HCT116 (cell line): ENCODE results near the gene GFER.

Experiments used
- CEBPB ChIP-seq: IDR thresholded peaks from 2 replicates; pipeline ENCODE4 v1.6.1; 2012; ENCODE audit warnings: low read depth
- EZH2phosphoT487 ChIP-seq: fragments of 200-600 bp; IDR thresholded peaks from 2 replicates; pipeline ENCODE4 v1.6.1; 2018; ENCODE audit warnings: antibody characterized with exemption, borderline replicate concordance
- JUND ChIP-seq: IDR thresholded peaks from 2 replicates; pipeline ENCODE4 v1.6.1; 2012
- POLR2A ChIP-seq: IDR thresholded peaks from 2 replicates; pipeline ENCODE4 v1.7.0; 2011; ENCODE audit warnings: borderline replicate concordance; ENCODE audit not compliant: insufficient read depth, insufficient read length; ENCODE audit errors: extremely low read depth
- POLR2AphosphoS5 ChIP-seq: IDR thresholded peaks from 2 replicates; pipeline ENCODE4 v1.6.1; 2011; ENCODE audit warnings: mild to moderate bottlenecking, low read depth, low read length, moderate library complexity
- RAD21 ChIP-seq: IDR thresholded peaks from 2 replicates; pipeline ENCODE4 v1.6.1; 2012; ENCODE audit warnings: low read depth, mild to moderate bottlenecking
- REST ChIP-seq: IDR thresholded peaks from 2 replicates; pipeline ENCODE4 v1.6.1; 2012; ENCODE audit warnings: low read depth
- SP1 ChIP-seq: IDR thresholded peaks from 2 replicates; pipeline ENCODE4 v1.6.1; 2012; ENCODE audit warnings: low read depth
- YY1 ChIP-seq: IDR thresholded peaks from 2 replicates; pipeline ENCODE4 v1.6.1; 2011; ENCODE audit warnings: low read length, low read depth, moderate library complexity, mild to moderate bottlenecking; ENCODE audit not compliant: insufficient replicate concordance; ENCODE audit errors: extremely low read depth
- TF ChIP-seq, protein P1 (sequence below), 3 experiments: fragments of 200-600 bp in 1 of 3; sonication (generic) in 1 of 3; IDR thresholded peaks in 2 of 3; conservative IDR thresholded peaks in 1 of 3; 2 replicates each; pipeline ENCODE4 v1.5.1; 2012 to 2017; ENCODE audit warnings: low read depth in 2 of 3, low read length in 2 of 3, antibody characterized with exemption in 1 of 3, borderline replicate concordance in 1 of 3, control low read depth in 1 of 3, mild to moderate bottlenecking in 1 of 3, mixed read lengths in 1 of 3, mixed run types in 1 of 3, moderate library complexity in 1 of 3; ENCODE audit not compliant: insufficient read depth in 1 of 3
- TF ChIP-seq, protein P2 (sequence below): IDR thresholded peaks from 2 replicates; pipeline ENCODE4 v1.6.1; 2012
- TF ChIP-seq, protein P3 (sequence below): IDR thresholded peaks from 2 replicates; pipeline ENCODE4 v1.6.1; 2012

GRCh38 chr16:2015117-2015946 lies 31.3 kb downstream of the GFER start:
- TF ChIP-seq RAD21: no peak
- TF ChIP-seq, protein P1, sequence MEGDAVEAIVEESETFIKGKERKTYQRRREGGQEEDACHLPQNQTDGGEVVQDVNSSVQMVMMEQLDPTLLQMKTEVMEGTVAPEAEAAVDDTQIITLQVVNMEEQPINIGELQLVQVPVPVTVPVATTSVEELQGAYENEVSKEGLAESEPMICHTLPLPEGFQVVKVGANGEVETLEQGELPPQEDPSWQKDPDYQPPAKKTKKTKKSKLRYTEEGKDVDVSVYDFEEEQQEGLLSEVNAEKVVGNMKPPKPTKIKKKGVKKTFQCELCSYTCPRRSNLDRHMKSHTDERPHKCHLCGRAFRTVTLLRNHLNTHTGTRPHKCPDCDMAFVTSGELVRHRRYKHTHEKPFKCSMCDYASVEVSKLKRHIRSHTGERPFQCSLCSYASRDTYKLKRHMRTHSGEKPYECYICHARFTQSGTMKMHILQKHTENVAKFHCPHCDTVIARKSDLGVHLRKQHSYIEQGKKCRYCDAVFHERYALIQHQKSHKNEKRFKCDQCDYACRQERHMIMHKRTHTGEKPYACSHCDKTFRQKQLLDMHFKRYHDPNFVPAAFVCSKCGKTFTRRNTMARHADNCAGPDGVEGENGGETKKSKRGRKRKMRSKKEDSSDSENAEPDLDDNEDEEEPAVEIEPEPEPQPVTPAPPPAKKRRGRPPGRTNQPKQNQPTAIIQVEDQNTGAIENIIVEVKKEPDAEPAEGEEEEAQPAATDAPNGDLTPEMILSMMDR (IDR thresholded peaks at IDR 0.05 in 2 of 3, conservative IDR thresholded peaks at IDR 0.05 in 1 of 3; ENCODE audit: borderline replicate concordance in 1 of 3, insufficient read depth in 1 of 3, low read depth in 2 of 3, low read length in 2 of 3): no peak
- no peak for TF ChIP-seq CEBPB
- no peak for TF ChIP-seq POLR2A
- no peak for TF ChIP-seq SP1
- TF ChIP-seq, protein P2, sequence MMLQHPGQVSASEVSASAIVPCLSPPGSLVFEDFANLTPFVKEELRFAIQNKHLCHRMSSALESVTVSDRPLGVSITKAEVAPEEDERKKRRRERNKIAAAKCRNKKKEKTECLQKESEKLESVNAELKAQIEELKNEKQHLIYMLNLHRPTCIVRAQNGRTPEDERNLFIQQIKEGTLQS: no peak
- TF ChIP-seq, protein P3, sequence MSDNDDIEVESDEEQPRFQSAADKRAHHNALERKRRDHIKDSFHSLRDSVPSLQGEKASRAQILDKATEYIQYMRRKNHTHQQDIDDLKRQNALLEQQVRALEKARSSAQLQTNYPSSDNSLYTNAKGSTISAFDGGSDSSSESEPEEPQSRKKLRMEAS: no peak
- no peak; the same call in 1 of the 2 replicates for TF ChIP-seq POLR2AphosphoS5
- no peak for TF ChIP-seq YY1
- TF ChIP-seq JUND: no peak
- no peak for TF ChIP-seq EZH2phosphoT487
- no peak for TF ChIP-seq REST
